ENCODE data around the gene SUMF1. TPM values are rescaled to one million over a fixed set of nuclear protein-coding genes. Genes with fewer than 3 reads are reported as not detected.

The SUMF1 gene
- total RNA-seq, 2 donors from 2014 or later, result 18.4 to 18.6 TPM

DNA sequence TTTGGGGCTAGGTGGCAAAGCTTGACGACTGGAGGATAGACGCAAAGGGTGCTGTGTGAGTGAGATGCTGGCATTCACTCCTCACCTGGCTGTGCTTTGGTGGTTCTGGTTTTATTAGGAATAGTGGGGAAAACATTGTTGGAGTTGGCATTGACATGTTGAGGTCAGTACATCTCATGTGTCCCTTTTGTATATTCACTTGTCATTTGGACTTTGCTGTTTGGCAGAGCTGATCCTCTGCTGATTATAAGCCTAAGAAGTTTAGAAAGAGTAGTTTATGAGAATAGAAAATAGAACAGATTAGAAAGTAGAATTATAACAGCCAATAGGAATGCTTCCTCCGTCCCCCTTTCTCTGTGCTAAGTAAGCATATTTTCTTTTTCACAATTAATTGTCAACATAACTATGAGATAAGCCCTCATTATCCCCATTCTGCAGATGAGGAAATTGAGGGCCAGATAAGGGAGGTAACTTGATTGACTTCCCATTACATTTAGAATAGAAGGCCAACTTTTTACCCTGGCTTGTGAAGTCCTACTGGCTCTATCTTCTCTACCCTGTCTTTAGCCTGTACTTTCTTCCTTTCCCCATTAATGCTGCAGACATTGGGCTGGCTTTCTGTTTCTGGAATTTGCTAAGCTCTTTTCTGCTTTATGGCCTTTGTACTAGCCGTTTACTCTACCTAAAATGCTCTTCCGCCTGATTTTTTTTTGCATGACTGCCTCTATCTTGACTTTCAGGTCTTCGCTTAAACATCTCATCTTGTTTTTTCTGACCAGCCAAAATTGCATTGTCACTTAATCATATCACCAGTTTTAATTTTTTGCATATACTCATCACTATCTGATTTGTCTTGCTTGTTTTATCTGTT lies 38.9 kb upstream of the SUMF1 start:
- H3K4me1 Mint-ChIP-seq, result peaks cover 38% of the 10 kb centered on the region
- no peak overlapping the region for H3K27ac Mint-ChIP-seq

DNA sequence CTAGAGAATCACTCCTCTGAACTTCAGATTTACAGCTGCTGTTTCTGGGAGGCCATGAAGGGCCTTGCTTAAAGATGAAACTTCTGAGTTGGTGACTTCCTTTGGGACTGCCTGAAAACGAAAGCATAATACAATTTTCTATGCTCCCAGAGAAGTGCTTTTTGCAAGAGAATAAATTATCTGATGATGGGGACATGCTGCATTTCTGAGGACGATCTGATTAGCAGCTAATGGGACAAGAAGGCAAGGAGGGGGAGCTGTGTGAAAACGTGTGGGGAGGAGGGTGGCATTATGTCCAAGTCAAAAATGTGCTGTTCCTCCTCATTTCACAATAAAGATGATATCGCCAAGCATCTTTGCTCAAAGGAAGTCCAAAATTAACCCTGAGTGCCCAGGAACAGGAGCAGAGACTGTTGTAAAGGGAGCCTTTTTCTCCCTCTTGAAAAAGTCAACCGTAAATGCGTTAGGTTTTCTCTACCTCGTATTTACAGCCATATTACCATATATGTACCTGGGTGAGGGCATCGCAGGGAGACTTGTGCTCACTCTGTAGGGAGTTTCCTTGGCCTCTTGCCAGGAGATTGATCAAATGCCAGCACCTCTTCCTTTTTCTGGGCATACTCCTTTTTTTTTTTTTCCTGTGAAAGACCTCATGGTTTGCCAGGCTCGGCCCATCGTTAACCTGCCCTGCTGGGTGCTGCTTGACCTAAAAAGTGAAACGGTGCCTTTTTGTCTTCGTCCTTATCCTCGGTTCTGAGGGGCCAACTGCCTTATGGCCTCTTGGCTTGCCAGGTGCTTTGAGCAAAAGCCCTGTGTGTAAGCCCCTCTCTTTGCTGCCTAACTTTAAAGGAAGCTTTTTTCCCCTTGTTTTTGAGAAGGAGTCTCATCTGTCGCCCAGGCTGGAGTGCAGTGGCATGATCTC lies 37.5 kb upstream of the SUMF1 start:
- H3K36me3 Mint-ChIP-seq (ENCODE audit: low read depth), result no peaks in the 10 kb centered on the region
- H3K4me3 Mint-ChIP-seq, result no peak overlapping the region
- H3K9me3 Mint-ChIP-seq, result no peaks in the 10 kb centered on the region
- WGBS, 2 experiments (ENCODE audit: insufficient coverage in 1 of 2, insufficient read length in 1 of 2), result 76 to 77% methylated on average over 12 to 14 of the region's 14 CpGs
- no peaks in the 10 kb centered on the region for H3K27me3 Mint-ChIP-seq (ENCODE audit: insufficient read depth)
- Histone ChIP-seq H3K36me3 (ENCODE audit: control insufficient read depth, insufficient read depth, low read length) (no peaks in the 10 kb centered on the region), H3K4me3 (ENCODE audit: low read length) (no peak overlapping the region), H3K4me1 (ENCODE audit: control insufficient read depth, insufficient read depth, low read length) (peaks cover 12% of the 10 kb centered on the region), H3K9me3 (ENCODE audit: control insufficient read depth, low read length) (no peaks in the 10 kb centered on the region), H3K27ac (ENCODE audit: low read depth, low read length) (no peak overlapping the region), H3K9ac (ENCODE audit: extremely low read depth, low read length, poor library complexity, severe bottlenecking) (no peak overlapping the region), H3K27me3 (ENCODE audit: control insufficient read depth, insufficient read depth, low read length, poor library complexity, severe bottlenecking) (no peaks in the 10 kb centered on the region)
- no peak for DNase-seq
- no peak overlapping the region for H3K27ac Mint-ChIP-seq
- H3K4me1 Mint-ChIP-seq, result peaks cover 37% of the 10 kb centered on the region
- TF ChIP-seq, protein P1, sequence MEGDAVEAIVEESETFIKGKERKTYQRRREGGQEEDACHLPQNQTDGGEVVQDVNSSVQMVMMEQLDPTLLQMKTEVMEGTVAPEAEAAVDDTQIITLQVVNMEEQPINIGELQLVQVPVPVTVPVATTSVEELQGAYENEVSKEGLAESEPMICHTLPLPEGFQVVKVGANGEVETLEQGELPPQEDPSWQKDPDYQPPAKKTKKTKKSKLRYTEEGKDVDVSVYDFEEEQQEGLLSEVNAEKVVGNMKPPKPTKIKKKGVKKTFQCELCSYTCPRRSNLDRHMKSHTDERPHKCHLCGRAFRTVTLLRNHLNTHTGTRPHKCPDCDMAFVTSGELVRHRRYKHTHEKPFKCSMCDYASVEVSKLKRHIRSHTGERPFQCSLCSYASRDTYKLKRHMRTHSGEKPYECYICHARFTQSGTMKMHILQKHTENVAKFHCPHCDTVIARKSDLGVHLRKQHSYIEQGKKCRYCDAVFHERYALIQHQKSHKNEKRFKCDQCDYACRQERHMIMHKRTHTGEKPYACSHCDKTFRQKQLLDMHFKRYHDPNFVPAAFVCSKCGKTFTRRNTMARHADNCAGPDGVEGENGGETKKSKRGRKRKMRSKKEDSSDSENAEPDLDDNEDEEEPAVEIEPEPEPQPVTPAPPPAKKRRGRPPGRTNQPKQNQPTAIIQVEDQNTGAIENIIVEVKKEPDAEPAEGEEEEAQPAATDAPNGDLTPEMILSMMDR (conservative IDR thresholded peaks at IDR 0.05), result no peak

More for the DNA sequence above, 38.9 kb upstream of the SUMF1 start:
- H3K9me3 ChIP-seq (ENCODE audit: control insufficient read depth, low read length), result no peaks in the 10 kb centered on the region
- H3K4me3 ChIP-seq (ENCODE audit: low read length), result no peak overlapping the region
- H3K27me3 ChIP-seq (ENCODE audit: control insufficient read depth, insufficient read depth, low read length, poor library complexity, severe bottlenecking), result no peaks in the 10 kb centered on the region
- no peaks in the 10 kb centered on the region for H3K36me3 ChIP-seq (ENCODE audit: control insufficient read depth, insufficient read depth, low read length)
- H3K27ac ChIP-seq (ENCODE audit: low read depth, low read length), result no peak overlapping the region
- 92 to 93% methylated on average over 4 to 6 of the region's 6 CpGs for WGBS, 2 experiments (ENCODE audit: insufficient coverage in 1 of 2, insufficient read length in 1 of 2)
- Mint-ChIP-seq H3K27me3 (ENCODE audit: insufficient read depth) (no peaks in the 10 kb centered on the region), H3K36me3 (ENCODE audit: low read depth) (no peaks in the 10 kb centered on the region), H3K4me3 (no peak overlapping the region), H3K9me3 (no peaks in the 10 kb centered on the region)
- peaks cover 12% of the 10 kb centered on the region for H3K4me1 ChIP-seq (ENCODE audit: control insufficient read depth, insufficient read depth, low read length)
- DNase-seq, result no peak
- TF ChIP-seq, protein P1 (conservative IDR thresholded peaks at IDR 0.05), result no peak
- H3K9ac ChIP-seq (ENCODE audit: extremely low read depth, low read length, poor library complexity, severe bottlenecking), result no peak overlapping the region

DNA sequence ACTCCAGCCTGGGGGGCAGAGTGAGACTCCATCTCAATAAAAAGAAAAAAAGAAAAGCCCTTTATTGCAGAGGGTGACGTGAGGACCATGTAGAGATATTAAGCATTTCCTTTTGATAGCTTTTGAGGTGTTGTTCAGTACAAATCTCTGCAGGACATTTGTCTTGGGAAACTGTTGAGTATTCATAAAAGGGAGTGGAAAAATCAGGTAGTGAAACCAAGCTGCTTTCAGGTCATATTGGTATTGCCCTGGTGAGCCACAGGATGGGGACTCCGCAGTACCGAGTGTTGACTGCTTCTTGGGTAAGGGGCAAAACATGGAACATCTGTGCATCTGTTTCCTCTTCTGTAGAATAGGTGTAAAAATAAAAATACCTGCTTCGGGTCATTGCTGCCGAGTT lies 36.0 kb upstream of the SUMF1 start:
- Mint-ChIP-seq H3K4me1 (peaks cover 29% of the 10 kb centered on the region), H3K9me3 (no peaks in the 10 kb centered on the region), H3K4me3 (no peak overlapping the region), H3K27me3 (ENCODE audit: insufficient read depth) (no peaks in the 10 kb centered on the region), H3K27ac (no peak overlapping the region), H3K36me3 (ENCODE audit: low read depth) (no peaks in the 10 kb centered on the region)
- no peak for DNase-seq
- Histone ChIP-seq H3K36me3 (ENCODE audit: control insufficient read depth, insufficient read depth, low read length) (no peaks in the 10 kb centered on the region), H3K27me3 (ENCODE audit: control insufficient read depth, insufficient read depth, low read length, poor library complexity, severe bottlenecking) (no peaks in the 10 kb centered on the region), H3K27ac (ENCODE audit: low read depth, low read length) (no peak overlapping the region), H3K4me3 (ENCODE audit: low read length) (no peak overlapping the region), H3K4me1 (ENCODE audit: control insufficient read depth, insufficient read depth, low read length) (peaks cover 2% of the 10 kb centered on the region), H3K9me3 (ENCODE audit: control insufficient read depth, low read length) (no peaks in the 10 kb centered on the region), H3K9ac (ENCODE audit: extremely low read depth, low read length, poor library complexity, severe bottlenecking) (no peak overlapping the region)
- TF ChIP-seq, protein P1 (conservative IDR thresholded peaks at IDR 0.05), result peak; percentile 13
- 81 to 100% methylated on average over 3 to 5 of the region's 5 CpGs for WGBS, 2 experiments (ENCODE audit: insufficient coverage in 1 of 2, insufficient read length in 1 of 2)

Data from endodermal cell (in vitro differentiated cells).